Activated CD4-positive, alpha-beta T cell treated with anti-CD3 and anti-CD28 coated beads, Interleukin-2, amount 50 U/mL, for 16 hours (primary cell): ENCODE measurements around the gene PTPRC.
A peak's percentile ranks its signal among the peaks of the same experiment; 100 is the strongest.
"Not testable (repeated sequence)": the region's sequence is repeated elsewhere in the genome, so short reads cannot be mapped to it uniquely, and the experiment has no call there.

Source experiments
- DNase-seq: peaks from one replicate; pipeline ENCODE4 v3.0.0-alpha.2; 2020

PTPRC gene

GRCh38 chr1:198638894-198639635 is at the start of gene PTPRC:
Gene PTPRC (plus strand): TSS chr1:198639040. CDS start chr1:198639269, 229 bp downstream.
- peak; percentile 91 for DNase-seq

- DNase-seq: no peak
Measured at GRCh38 chr1:198590454-198590853, 48.4 kb upstream of the PTPRC start.

GRCh38 chr1:198595765-198596164 is 43.1 kb upstream of the PTPRC start:
- no peak for DNase-seq

GRCh38 chr1:198597690-198598430 is 41.0 kb upstream of the PTPRC start:
- no peak for DNase-seq

GRCh38 chr1:198598796-198599321 is 40.0 kb upstream of the PTPRC start:
- DNase-seq: no peak

- no peak for DNase-seq
Measured at GRCh38 chr1:198599749-198600148, 39.1 kb upstream of the PTPRC start.

GRCh38 chr1:198600906-198601305 is 37.9 kb upstream of the PTPRC start:
- no peak for DNase-seq

GRCh38 chr1:198601310-198601709 is 37.5 kb upstream of the PTPRC start:
- DNase-seq: not testable (repeated sequence)

- no peak for DNase-seq
Measured at GRCh38 chr1:198601936-198602889, 36.6 kb upstream of the PTPRC start.

GRCh38 chr1:198604975-198605374 is 33.9 kb upstream of the PTPRC start:
- DNase-seq: no peak

- no peak for DNase-seq
Measured at GRCh38 chr1:198605406-198605805, 33.4 kb upstream of the PTPRC start.

- no peak for DNase-seq
Measured at GRCh38 chr1:198606020-198606438, 32.8 kb upstream of the PTPRC start.

- no peak for DNase-seq
Measured at GRCh38 chr1:198607714-198608113, 31.1 kb upstream of the PTPRC start.

- DNase-seq: no peak
Measured at GRCh38 chr1:198610362-198610761, 28.5 kb upstream of the PTPRC start.

- DNase-seq: no peak
Measured at GRCh38 chr1:198611219-198611618, 27.6 kb upstream of the PTPRC start.

- no peak for DNase-seq
Measured at GRCh38 chr1:198612471-198613260, 26.2 kb upstream of the PTPRC start.

GRCh38 chr1:198617406-198617805 is 21.4 kb upstream of the PTPRC start:
- no peak for DNase-seq

GRCh38 chr1:198619375-198620140 is 19.3 kb upstream of the PTPRC start:
- peak; percentile 82 for DNase-seq

- no peak for DNase-seq
Measured at GRCh38 chr1:198620218-198620617, 18.6 kb upstream of the PTPRC start.

- peak; percentile 87 for DNase-seq
Measured at GRCh38 chr1:198620951-198621824, 17.7 kb upstream of the PTPRC start.
